WTC11 (cell line): Measurements from ENCODE around the gene KIAA1671. TPM values are rescaled to one million over a fixed set of nuclear protein-coding genes. Genes with fewer than 3 reads are reported as not detected.

Source experiments
- ATAC-seq: fragments of 200-7000 bp; cut with Tn5 transposase; 2 replicates; pipeline ENCODE4 v1.10.0; 2021; ENCODE audit warnings: mild to moderate bottlenecking, moderate library complexity
- CTCF ChIA-PET: fragments of 300-600 bp; sonication (Branson Sonifier 250); formaldehyde crosslinking; loops from one replicate; lab custom pipeline; 2021; ENCODE audit warnings: antibody characterized with exemption; lab: Charles Lee
- POLR2A ChIA-PET: fragments of 350-600 bp; sonication (Branson Sonifier 250); formaldehyde crosslinking; loops from one replicate; lab custom pipeline; 2021; ENCODE audit warnings: antibody characterized with exemption; lab: Charles Lee
- DNase-seq: peaks from one replicate; pipeline ENCODE4 v3.0.0; 2021; ENCODE audit warnings: low spot score
- H3K27ac Mint-ChIP-seq: 2 replicates; pipeline ENCODE4 v1.8.0; 2021; ENCODE audit warnings: mixed read lengths
- H3K27me3 Mint-ChIP-seq: 2 replicates; pipeline ENCODE4 v1.8.0; 2021; ENCODE audit warnings: low read depth, mild to moderate bottlenecking, moderate library complexity, mixed read lengths
- H3K36me3 Mint-ChIP-seq: 2 replicates; pipeline ENCODE4 v1.8.0; 2021; ENCODE audit warnings: mixed read lengths
- H3K4me1 Mint-ChIP-seq: 2 replicates; pipeline ENCODE4 v1.8.0; 2022; ENCODE audit warnings: mixed read lengths
- H3K4me3 Mint-ChIP-seq: 2 replicates; pipeline ENCODE4 v1.8.0; 2021; ENCODE audit warnings: mild to moderate bottlenecking, moderate library complexity, mixed read lengths
- H3K9me3 Mint-ChIP-seq: 2 replicates; pipeline ENCODE4 v1.8.0; 2021; ENCODE audit warnings: mixed read lengths
- CREM ChIP-seq: sonication (generic); formaldehyde crosslinking; IDR thresholded peaks from 2 replicates; pipeline ENCODE4 v1.8.1; 2022; ENCODE audit warnings: mild to moderate bottlenecking, missing genetic modification reagents, moderate library complexity
- GABPB1 ChIP-seq: sonication (generic); formaldehyde crosslinking; IDR thresholded peaks from 2 replicates; pipeline ENCODE4 v1.8.1; 2023; ENCODE audit warnings: mild to moderate bottlenecking, missing genetic modification reagents
- IRF2 ChIP-seq: sonication (generic); formaldehyde crosslinking; IDR thresholded peaks from 2 replicates; pipeline ENCODE4 v1.8.0; 2022; ENCODE audit warnings: low read depth, missing genetic modification reagents, borderline replicate concordance
- NFYB ChIP-seq: sonication (generic); formaldehyde crosslinking; conservative IDR thresholded peaks from 2 replicates; pipeline ENCODE4 v1.8.0; 2022; ENCODE audit warnings: low read depth, missing genetic modification reagents
- NR3C1 ChIP-seq: sonication (generic); formaldehyde crosslinking; conservative IDR thresholded peaks from 2 replicates; pipeline ENCODE4 v1.8.1; 2023; ENCODE audit warnings: low read depth, mild to moderate bottlenecking, missing genetic modification reagents
- TEAD4 ChIP-seq: sonication (generic); formaldehyde crosslinking; IDR thresholded peaks from 2 replicates; pipeline ENCODE4 v1.8.0; 2022; ENCODE audit warnings: mild to moderate bottlenecking, missing genetic modification reagents
- ZNF232 ChIP-seq: sonication (generic); formaldehyde crosslinking; IDR thresholded peaks from 2 replicates; pipeline ENCODE4 v1.8.0; 2022; ENCODE audit warnings: mild to moderate bottlenecking, missing genetic modification reagents
- ZNF423 ChIP-seq: fragments of 250-450 bp; sonication (Bioruptor Pico); IDR thresholded peaks from 2 replicates; pipeline ENCODE4 v2.1.2; 2022; ENCODE audit warnings: mild to moderate bottlenecking, moderate library complexity
- total RNA-seq: library from RNA; stranded (reverse); gene quantifications from 3 replicates; pipeline ENCODE4 v1.2.3, GENCODE V29; 2021
- TF ChIP-seq, protein P1 (sequence below): sonication (generic); formaldehyde crosslinking; IDR thresholded peaks from 2 replicates; pipeline ENCODE4 v1.8.1; 2022; ENCODE audit warnings: mild to moderate bottlenecking, missing genetic modification reagents, moderate library complexity, borderline replicate concordance
- TF ChIP-seq, protein P2 (sequence below): fragments of 250-450 bp; sonication (Bioruptor Pico); IDR thresholded peaks from 2 replicates; pipeline ENCODE4 v1.9.0; 2021; ENCODE audit warnings: mild to moderate bottlenecking
- TF ChIP-seq, protein P3 (sequence below): sonication (generic); formaldehyde crosslinking; IDR thresholded peaks from 2 replicates; pipeline ENCODE4 v1.8.1; 2022; ENCODE audit warnings: low read depth, missing genetic modification reagents, borderline replicate concordance
- TF ChIP-seq, protein P4 (sequence below): sonication (generic); formaldehyde crosslinking; IDR thresholded peaks from 2 replicates; pipeline ENCODE4 v1.8.0; 2022; ENCODE audit warnings: mild to moderate bottlenecking, missing genetic modification reagents
- TF ChIP-seq, protein P5 (sequence below): fragments of 200-600 bp; IDR thresholded peaks from 2 replicates; pipeline ENCODE4 v1.8.0; 2022; ENCODE audit warnings: antibody characterized with exemption
- TF ChIP-seq, protein P6 (sequence below): sonication (generic); formaldehyde crosslinking; IDR thresholded peaks from 2 replicates; pipeline ENCODE4 v1.8.1; 2023; ENCODE audit warnings: mild to moderate bottlenecking, moderate library complexity, missing genetic modification reagents

The KIAA1671 gene
- total RNA-seq, 1 experiment from 2014 or later = 26.0 TPM

DNA sequence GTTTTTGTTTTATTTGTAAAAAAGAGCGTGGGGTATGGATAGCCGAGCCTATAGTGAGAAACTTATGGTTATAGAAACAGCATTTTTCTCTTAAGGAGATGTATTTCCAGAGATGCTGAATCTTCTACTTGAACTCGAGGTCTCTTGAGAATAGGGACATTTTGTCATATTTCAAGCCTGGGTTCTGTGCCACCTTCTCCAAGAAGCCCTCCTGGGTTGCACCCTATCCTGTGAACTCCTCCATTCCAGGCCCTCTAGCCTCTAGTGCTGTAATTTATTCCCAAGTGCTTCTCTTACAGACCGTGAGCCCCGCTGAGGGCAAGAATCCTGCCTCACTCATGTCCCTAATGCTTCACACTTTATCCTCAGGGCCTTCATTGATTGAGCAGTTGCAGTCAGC is 108.6 kb downstream of the KIAA1671 start:
- ATAC-seq (no peak), DNase-seq (no peak)
- Mint-ChIP-seq H3K4me1 (peaks cover 25% of the 10 kb centered on the region), H3K4me3 (no peak overlapping the region), H3K27me3 (no peaks in the 10 kb centered on the region), H3K36me3 (peaks cover 4% of the 10 kb centered on the region; the same call in 1 of the 2 replicates), H3K9me3 (no peaks in the 10 kb centered on the region), H3K27ac (peak overlapping the region; percentile 49; the same call in 1 of the 2 replicates)
- POLR2A ChIA-PET = no interaction called here
- CTCF ChIA-PET = interaction anchor here (0.5 to 6.0 kb wide), 10 partner anchors 10 to 289 kb away, joined by 3 to 49 read pairs (median 4); no protein-coding TSS in a partner anchor
- TF ChIP-seq NFYB (CRISPR knock-in tag) (no peak), TEAD4 (CRISPR knock-in tag) (no peak), ZNF232 (CRISPR knock-in tag) (no peak), IRF2 (CRISPR knock-in tag) (no peak), CREM (CRISPR knock-in tag) (no peak), GABPB1 (CRISPR knock-in tag) (no peak), NR3C1 (CRISPR knock-in tag) (no peak), ZNF423 (CRISPR knock-in tag) (no peak)
- TF ChIP-seq, protein P1, sequence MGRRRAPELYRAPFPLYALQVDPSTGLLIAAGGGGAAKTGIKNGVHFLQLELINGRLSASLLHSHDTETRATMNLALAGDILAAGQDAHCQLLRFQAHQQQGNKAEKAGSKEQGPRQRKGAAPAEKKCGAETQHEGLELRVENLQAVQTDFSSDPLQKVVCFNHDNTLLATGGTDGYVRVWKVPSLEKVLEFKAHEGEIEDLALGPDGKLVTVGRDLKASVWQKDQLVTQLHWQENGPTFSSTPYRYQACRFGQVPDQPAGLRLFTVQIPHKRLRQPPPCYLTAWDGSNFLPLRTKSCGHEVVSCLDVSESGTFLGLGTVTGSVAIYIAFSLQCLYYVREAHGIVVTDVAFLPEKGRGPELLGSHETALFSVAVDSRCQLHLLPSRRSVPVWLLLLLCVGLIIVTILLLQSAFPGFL (CRISPR knock-in tag) = no peak
- TF ChIP-seq, protein P2, sequence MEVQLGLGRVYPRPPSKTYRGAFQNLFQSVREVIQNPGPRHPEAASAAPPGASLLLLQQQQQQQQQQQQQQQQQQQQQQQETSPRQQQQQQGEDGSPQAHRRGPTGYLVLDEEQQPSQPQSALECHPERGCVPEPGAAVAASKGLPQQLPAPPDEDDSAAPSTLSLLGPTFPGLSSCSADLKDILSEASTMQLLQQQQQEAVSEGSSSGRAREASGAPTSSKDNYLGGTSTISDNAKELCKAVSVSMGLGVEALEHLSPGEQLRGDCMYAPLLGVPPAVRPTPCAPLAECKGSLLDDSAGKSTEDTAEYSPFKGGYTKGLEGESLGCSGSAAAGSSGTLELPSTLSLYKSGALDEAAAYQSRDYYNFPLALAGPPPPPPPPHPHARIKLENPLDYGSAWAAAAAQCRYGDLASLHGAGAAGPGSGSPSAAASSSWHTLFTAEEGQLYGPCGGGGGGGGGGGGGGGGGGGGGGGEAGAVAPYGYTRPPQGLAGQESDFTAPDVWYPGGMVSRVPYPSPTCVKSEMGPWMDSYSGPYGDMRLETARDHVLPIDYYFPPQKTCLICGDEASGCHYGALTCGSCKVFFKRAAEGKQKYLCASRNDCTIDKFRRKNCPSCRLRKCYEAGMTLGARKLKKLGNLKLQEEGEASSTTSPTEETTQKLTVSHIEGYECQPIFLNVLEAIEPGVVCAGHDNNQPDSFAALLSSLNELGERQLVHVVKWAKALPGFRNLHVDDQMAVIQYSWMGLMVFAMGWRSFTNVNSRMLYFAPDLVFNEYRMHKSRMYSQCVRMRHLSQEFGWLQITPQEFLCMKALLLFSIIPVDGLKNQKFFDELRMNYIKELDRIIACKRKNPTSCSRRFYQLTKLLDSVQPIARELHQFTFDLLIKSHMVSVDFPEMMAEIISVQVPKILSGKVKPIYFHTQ (CRISPR knock-in tag) = no peak
- TF ChIP-seq, protein P3, sequence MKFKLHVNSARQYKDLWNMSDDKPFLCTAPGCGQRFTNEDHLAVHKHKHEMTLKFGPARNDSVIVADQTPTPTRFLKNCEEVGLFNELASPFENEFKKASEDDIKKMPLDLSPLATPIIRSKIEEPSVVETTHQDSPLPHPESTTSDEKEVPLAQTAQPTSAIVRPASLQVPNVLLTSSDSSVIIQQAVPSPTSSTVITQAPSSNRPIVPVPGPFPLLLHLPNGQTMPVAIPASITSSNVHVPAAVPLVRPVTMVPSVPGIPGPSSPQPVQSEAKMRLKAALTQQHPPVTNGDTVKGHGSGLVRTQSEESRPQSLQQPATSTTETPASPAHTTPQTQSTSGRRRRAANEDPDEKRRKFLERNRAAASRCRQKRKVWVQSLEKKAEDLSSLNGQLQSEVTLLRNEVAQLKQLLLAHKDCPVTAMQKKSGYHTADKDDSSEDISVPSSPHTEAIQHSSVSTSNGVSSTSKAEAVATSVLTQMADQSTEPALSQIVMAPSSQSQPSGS (CRISPR knock-in tag) = no peak
- TF ChIP-seq, protein P4, sequence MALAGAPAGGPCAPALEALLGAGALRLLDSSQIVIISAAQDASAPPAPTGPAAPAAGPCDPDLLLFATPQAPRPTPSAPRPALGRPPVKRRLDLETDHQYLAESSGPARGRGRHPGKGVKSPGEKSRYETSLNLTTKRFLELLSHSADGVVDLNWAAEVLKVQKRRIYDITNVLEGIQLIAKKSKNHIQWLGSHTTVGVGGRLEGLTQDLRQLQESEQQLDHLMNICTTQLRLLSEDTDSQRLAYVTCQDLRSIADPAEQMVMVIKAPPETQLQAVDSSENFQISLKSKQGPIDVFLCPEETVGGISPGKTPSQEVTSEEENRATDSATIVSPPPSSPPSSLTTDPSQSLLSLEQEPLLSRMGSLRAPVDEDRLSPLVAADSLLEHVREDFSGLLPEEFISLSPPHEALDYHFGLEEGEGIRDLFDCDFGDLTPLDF = no peak
- TF ChIP-seq, protein P5, sequence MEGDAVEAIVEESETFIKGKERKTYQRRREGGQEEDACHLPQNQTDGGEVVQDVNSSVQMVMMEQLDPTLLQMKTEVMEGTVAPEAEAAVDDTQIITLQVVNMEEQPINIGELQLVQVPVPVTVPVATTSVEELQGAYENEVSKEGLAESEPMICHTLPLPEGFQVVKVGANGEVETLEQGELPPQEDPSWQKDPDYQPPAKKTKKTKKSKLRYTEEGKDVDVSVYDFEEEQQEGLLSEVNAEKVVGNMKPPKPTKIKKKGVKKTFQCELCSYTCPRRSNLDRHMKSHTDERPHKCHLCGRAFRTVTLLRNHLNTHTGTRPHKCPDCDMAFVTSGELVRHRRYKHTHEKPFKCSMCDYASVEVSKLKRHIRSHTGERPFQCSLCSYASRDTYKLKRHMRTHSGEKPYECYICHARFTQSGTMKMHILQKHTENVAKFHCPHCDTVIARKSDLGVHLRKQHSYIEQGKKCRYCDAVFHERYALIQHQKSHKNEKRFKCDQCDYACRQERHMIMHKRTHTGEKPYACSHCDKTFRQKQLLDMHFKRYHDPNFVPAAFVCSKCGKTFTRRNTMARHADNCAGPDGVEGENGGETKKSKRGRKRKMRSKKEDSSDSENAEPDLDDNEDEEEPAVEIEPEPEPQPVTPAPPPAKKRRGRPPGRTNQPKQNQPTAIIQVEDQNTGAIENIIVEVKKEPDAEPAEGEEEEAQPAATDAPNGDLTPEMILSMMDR = no peak
- TF ChIP-seq, protein P6, sequence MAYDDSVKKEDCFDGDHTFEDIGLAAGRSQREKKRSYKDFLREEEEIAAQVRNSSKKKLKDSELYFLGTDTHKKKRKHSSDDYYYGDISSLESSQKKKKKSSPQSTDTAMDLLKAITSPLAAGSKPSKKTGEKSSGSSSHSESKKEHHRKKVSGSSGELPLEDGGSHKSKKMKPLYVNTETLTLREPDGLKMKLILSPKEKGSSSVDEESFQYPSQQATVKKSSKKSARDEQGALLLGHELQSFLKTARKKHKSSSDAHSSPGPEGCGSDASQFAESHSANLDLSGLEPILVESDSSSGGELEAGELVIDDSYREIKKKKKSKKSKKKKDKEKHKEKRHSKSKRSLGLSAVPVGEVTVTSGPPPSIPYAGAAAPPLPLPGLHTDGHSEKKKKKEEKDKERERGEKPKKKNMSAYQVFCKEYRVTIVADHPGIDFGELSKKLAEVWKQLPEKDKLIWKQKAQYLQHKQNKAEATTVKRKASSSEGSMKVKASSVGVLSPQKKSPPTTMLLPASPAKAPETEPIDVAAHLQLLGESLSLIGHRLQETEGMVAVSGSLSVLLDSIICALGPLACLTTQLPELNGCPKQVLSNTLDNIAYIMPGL (CRISPR knock-in tag) = no peak
- TF ChIP-seq, all 79 proteins: peak for 0
